ENCODE measurements around the gene C2.

DNA sequence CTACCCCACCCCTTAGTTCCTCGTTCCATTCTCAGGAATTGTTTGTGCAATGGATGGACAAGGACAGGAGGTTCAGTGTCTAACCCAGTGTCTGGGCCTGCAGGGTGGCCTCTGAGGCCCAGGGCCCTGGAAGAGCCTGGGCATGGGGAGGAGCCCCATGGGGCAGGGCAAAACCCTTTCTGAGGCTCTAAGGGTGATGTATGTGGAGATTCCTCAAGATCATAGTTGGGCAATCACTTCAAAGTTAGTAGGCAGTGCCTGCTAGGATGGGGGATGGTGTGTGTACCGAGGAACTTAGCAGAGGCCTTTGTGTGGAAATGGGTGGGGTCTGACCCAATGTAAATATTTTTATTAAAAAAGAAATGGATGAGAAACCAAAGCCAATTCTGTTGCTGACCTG lies 6.7 kb upstream of the C2 start:
- TF ChIP-seq SUZ12 (IDR thresholded peaks at IDR 0.05; ENCODE audit: extremely low read depth, insufficient read depth, insufficient read length) (no peak), YY1 (IDR thresholded peaks at IDR 0.05; ENCODE audit: insufficient read depth, insufficient read length) (no peak)
